ENCODE data around the gene LTBP1.

LTBP1 gene

DNA sequence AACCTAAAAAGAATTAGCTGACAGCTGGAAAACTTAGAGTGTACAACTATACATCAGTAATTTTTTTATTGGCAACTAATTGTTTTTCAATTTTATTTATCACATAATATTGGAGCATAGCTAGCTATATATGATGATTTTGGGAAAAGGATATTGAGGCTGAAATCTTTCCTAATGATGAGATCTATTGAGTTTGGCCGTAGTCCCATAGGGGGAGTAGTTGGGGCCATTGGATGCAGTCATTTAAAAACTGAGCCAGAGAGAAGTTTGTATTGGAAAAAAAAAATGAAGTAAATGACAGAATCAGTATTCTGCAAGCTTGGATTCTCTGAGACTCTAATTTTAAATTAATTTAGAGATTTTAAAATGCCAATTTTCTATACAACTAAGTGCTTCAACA lies 179.8 kb downstream of the LTBP1 start:
- TF ChIP-seq, protein P1, sequence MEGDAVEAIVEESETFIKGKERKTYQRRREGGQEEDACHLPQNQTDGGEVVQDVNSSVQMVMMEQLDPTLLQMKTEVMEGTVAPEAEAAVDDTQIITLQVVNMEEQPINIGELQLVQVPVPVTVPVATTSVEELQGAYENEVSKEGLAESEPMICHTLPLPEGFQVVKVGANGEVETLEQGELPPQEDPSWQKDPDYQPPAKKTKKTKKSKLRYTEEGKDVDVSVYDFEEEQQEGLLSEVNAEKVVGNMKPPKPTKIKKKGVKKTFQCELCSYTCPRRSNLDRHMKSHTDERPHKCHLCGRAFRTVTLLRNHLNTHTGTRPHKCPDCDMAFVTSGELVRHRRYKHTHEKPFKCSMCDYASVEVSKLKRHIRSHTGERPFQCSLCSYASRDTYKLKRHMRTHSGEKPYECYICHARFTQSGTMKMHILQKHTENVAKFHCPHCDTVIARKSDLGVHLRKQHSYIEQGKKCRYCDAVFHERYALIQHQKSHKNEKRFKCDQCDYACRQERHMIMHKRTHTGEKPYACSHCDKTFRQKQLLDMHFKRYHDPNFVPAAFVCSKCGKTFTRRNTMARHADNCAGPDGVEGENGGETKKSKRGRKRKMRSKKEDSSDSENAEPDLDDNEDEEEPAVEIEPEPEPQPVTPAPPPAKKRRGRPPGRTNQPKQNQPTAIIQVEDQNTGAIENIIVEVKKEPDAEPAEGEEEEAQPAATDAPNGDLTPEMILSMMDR (conservative IDR thresholded peaks at IDR 0.05; ENCODE audit: low read depth, low read length), result peak; percentile 18
- DNase-seq (ENCODE audit: low read depth), result no peak
- no peak overlapping the region for H3K4me3 ChIP-seq (ENCODE audit: low read length)

DNA sequence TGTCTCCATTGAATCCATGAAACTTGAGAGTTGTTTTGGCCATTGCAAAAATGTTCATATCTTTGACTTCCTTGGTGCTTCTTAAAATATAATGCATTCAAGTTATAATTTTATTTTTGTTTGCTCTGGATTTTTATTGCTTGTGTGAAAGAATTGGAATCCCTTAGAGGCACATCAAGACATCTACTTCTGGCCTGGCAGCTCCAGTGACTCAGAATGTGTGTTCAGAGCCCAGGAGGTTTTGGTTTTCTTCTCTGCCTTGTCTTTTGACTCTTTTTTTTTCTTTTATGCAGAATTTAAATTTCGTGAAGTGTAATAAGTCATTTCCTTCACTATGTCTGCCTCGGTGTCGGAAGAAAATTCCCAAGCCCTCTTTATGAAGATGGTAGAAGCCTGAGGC lies 180.2 kb downstream of the LTBP1 start:
- TF ChIP-seq, protein P1 (conservative IDR thresholded peaks at IDR 0.05; ENCODE audit: low read depth, low read length), result no peak
- no peak for DNase-seq (ENCODE audit: low read depth)

DNA sequence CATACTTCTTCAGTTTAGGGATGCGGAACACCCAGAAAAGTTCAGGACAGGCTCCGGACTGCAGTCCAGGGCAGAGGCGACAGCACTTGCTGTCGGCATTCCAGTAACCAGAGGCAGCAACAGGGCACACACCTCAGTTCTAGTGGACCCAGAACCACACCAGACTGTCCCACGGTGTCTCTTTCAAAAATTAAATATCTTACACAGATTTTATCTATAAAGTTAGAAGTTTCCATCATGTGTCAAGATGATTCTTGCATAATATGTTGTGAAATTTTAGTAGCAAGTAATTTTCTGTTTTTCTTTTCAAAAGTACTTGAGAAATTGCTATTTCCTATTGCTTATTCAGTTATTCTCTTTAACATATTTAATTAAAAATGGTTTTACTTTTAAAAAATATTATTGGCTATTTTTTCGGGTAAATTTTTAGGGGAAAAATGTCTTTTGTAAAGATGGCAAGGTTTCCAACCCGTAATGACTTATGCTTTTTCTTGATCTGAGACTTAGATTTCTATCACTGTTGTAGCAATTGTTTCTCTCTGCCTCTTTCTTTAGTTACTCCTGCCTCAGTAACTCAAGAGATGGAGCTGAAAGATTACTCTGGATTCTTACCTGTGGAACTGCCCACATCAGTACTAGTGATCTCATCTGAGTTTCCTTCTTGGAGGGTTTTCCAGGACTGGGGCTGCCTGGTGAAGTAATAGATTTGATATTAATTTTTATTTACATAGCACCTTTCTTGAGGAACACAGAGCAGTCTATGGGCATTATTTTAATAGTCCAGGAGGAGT lies 182.7 kb downstream of the LTBP1 start:
- no peak for DNase-seq (ENCODE audit: low read depth)
- TF ChIP-seq, protein P1 (conservative IDR thresholded peaks at IDR 0.05; ENCODE audit: low read depth, low read length), result no peak
- no peak overlapping the region for H3K4me3 ChIP-seq (ENCODE audit: low read length)

More for the DNA sequence above, 180.2 kb downstream of the LTBP1 start:
- no peak overlapping the region for H3K4me3 ChIP-seq (ENCODE audit: low read length)

DNA sequence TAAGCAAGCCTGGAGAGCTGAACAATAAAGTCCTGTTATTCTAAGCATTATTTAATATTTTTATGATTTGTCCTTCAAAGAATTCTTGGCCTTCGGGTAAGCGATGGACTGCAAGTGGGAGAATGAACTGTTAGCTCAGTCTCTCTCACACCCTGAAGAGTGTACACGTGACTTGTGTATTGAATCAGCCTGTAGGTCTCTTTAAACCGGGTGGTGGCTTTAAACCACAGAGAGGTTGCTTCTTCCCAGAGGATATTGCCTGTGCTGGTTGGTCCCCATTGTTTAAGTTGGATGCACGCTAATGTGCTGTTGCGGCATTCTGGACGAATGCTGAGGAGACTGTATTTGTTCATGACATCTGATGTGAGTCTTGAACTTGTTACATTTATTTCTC lies 183.3 kb downstream of the LTBP1 start:
- no peak overlapping the region for H3K4me3 ChIP-seq (ENCODE audit: low read length)
- DNase-seq (ENCODE audit: low read depth), result no peak
- TF ChIP-seq, protein P1 (conservative IDR thresholded peaks at IDR 0.05; ENCODE audit: low read depth, low read length), result no peak

DNA sequence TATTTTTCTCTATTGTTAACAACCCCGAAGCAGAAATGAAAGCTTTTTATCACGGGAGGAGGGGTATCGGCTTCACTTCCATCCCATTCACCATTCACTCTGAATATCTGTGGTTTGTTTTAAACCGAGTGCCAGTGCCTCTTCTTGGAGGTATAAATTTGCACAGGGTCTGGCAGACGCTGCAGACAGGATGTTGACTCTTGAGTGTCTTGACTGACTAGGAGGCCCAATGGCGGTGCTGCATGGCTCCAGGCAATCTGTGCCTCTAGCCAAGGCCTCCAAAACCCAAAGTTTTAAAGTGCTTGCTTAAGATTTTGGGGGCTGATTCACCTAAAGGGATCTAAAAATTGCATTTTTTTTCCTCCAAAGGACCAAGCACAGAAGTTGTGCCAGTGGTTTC lies 183.8 kb downstream of the LTBP1 start:
- TF ChIP-seq, protein P1 (conservative IDR thresholded peaks at IDR 0.05; ENCODE audit: low read depth, low read length), result no peak
- H3K4me3 ChIP-seq (ENCODE audit: low read length), result no peak overlapping the region
- no peak for DNase-seq (ENCODE audit: low read depth)

DNA sequence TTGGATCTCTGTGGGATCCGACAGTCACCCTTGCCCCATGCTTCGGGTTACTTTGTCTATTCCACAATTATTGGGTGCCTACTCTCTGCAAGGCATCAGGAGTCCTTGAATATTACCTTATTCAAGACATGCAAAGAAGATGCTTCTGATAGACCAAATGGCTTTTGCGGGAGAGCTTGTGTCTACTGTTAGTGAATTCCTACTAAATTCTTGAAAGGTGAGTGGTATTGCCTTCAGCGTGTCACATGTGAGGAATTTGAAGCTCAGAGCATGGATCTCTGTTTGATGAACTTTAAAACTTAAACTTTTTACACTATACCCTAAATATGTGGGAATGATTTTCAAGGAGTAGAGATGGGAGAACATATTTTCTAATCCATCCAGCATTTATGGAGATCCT lies 184.4 kb downstream of the LTBP1 start:
- no peak for DNase-seq (ENCODE audit: low read depth)
- TF ChIP-seq, protein P1 (conservative IDR thresholded peaks at IDR 0.05; ENCODE audit: low read depth, low read length), result no peak

DNA sequence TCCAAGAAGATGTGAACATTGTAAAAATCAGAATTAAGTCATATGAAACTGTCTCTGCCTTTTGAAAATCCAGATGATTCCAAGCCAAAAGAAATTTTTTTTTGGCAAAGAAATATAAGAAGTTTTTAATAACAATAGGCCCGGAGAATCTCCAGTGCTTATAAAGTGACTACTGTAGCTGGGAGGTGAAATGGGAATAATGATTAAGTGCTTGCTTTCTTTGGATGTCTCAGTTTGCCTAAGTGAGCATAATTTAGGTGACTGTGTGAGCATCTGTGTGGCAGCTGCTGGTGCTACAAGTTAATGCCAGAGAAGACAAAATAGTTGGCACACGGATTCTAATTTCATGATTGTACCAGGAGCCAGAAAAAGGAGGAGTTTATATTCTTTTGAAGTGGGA lies 185.0 kb downstream of the LTBP1 start:
- TF ChIP-seq, protein P1 (conservative IDR thresholded peaks at IDR 0.05; ENCODE audit: low read depth, low read length), result no peak
- DNase-seq (ENCODE audit: low read depth), result no peak
- H3K4me3 ChIP-seq (ENCODE audit: low read length), result no peak overlapping the region

More for the DNA sequence above, 184.4 kb downstream of the LTBP1 start:
- H3K4me3 ChIP-seq (ENCODE audit: low read length), result no peak overlapping the region
